Measurements from ENCODE around the gene DNAH5.

GRCh38 chr5:13700626-13701025, 243.9 kb downstream of the DNAH5 start:
- TF ChIP-seq CTCF (IDR thresholded peaks at IDR 0.05; ENCODE audit: low read depth, low read length), result no peak
- TF ChIP-seq MYC (IDR thresholded peaks at IDR 0.05; ENCODE audit: low read depth, low read length), result no peak
- no peak for TF ChIP-seq POLR2A (IDR thresholded peaks at IDR 0.05; ENCODE audit: extremely low read depth, insufficient read length)

Measured in NB4 (cell line).